ENCODE data around the gene PAPPA2. TPM values are rescaled to one million over a fixed set of nuclear protein-coding genes. Genes with fewer than 3 reads are reported as not detected.

Gene PAPPA2
- total RNA-seq, 1 experiment from 2014 or later, result 0.81 TPM

GRCh38 chr1:176448340-176448739 is 14.6 kb upstream of the PAPPA2 start:
- no peak overlapping the region for H2BK120ac ChIP-seq (ENCODE audit: low read depth, low read length, poor library complexity, severe bottlenecking)
- H3K27ac ChIP-seq (ENCODE audit: insufficient read length, low read depth, low read length), result no peak overlapping the region
- no peaks in the 10 kb centered on the region for H3K4me1 Mint-ChIP-seq
- H3K79me2 ChIP-seq (ENCODE audit: insufficient read depth, low read length), result no peaks in the 10 kb centered on the region
- H3K9me3 Mint-ChIP-seq, result peaks cover 4 to 7% of the 10 kb centered on the region in 2 experiments; a peak in 4 of 5 replicates
- no peak overlapping the region for H3K4ac ChIP-seq (ENCODE audit: low read depth, low read length)
- H4K8ac ChIP-seq (replicated peaks; ENCODE audit: insufficient read length, low read depth, low read length), result no peak overlapping the region
- no peak overlapping the region for H3K23ac ChIP-seq (ENCODE audit: insufficient read length, low read depth, low read length)
- H3K23me2 ChIP-seq (ENCODE audit: insufficient read length, low read depth, low read length, poor library complexity, severe bottlenecking), result no peaks in the 10 kb centered on the region
- no peaks in the 10 kb centered on the region for H4K20me1 ChIP-seq (ENCODE audit: control insufficient read depth, insufficient read depth, insufficient read length)
- no peak overlapping the region for H2AK5ac ChIP-seq (ENCODE audit: insufficient read length, low read length)
- no peak overlapping the region for H2BK12ac ChIP-seq (ENCODE audit: insufficient read length, low read depth, low read length)
- H4K5ac ChIP-seq (ENCODE audit: insufficient read length, low read depth, low read length), result no peak overlapping the region
- H3K4me1 ChIP-seq (ENCODE audit: insufficient read depth, low read length), result no peaks in the 10 kb centered on the region
- H3K56ac ChIP-seq (ENCODE audit: insufficient read length, low read depth, low read length), result no peak overlapping the region
- H2BK15ac ChIP-seq (ENCODE audit: low read depth, low read length), result no peak overlapping the region
- no peaks in the 10 kb centered on the region for H3K9me3 ChIP-seq (ENCODE audit: control insufficient read depth, low read depth, low read length)
- H3K27me3 ChIP-seq (ENCODE audit: insufficient read depth, low read length), result no peaks in the 10 kb centered on the region
- no peak for DNase-seq
- no peaks in the 10 kb centered on the region for H3K79me1 ChIP-seq (ENCODE audit: insufficient read depth, low read depth, low read length, poor library complexity, severe bottlenecking)
- no peak overlapping the region for H2AFZ ChIP-seq (ENCODE audit: low read length)
- H3K27ac Mint-ChIP-seq, result no peak overlapping the region
- no peak overlapping the region for H3K4me3 Mint-ChIP-seq
- no peak for TF ChIP-seq CTCF (conservative IDR thresholded peaks at IDR 0.05)
- no peaks in the 10 kb centered on the region; a peak in 2 of 7 replicates for H3K36me3 Mint-ChIP-seq (ENCODE audit: insufficient read depth in 1 of 3, low read depth in 3 of 3)
- no peak overlapping the region for H3K14ac ChIP-seq (ENCODE audit: insufficient read depth, low read length)
- no peak overlapping the region for H3K18ac ChIP-seq (ENCODE audit: insufficient read length, low read depth, low read length)
- H2BK5ac ChIP-seq (ENCODE audit: insufficient read length, low read length), result no peak overlapping the region
- no peak overlapping the region for H3T11ph ChIP-seq (ENCODE audit: low read length)
- no peak overlapping the region for H4K91ac ChIP-seq (ENCODE audit: insufficient read length, low read depth, low read length)
- no peak overlapping the region for H2BK20ac ChIP-seq (ENCODE audit: low read depth, low read length, poor library complexity, severe bottlenecking)
- H3K27me3 Mint-ChIP-seq (ENCODE audit: low read depth), result peaks cover 4% of the 10 kb centered on the region
- no peak overlapping the region for H3K9ac ChIP-seq (ENCODE audit: extremely low read depth, insufficient read length, low read length)
- no peak overlapping the region for H3K4me2 ChIP-seq (ENCODE audit: insufficient read depth, insufficient read length, low read length)
- WGBS (ENCODE audit: extremely low coverage, insufficient read length, low lambda C conversion rate), result no CpG with 5 or more reads among the region's 4 CpGs
